ENCODE measurements around the gene DSCAML1. TPM values are rescaled to one million over a fixed set of nuclear protein-coding genes. Genes with fewer than 3 reads are reported as not detected.

DSCAML1 gene
- total RNA-seq, 2 donors from 2014 or later: 0.21 to 0.41 TPM

- TF ChIP-seq CTCF (IDR thresholded peaks at IDR 0.05): no peak
- ATAC-seq (ENCODE audit: insufficient number of reproducible peaks, low FRiP score, low read depth): no peak
- no peaks in the 10 kb centered on the region for H3K36me3 ChIP-seq
- no peak overlapping the region for H3K4me3 ChIP-seq
- no peaks in the 10 kb centered on the region for H3K9me3 ChIP-seq
- H3K4me1 ChIP-seq (ENCODE audit: control insufficient read depth in 1 of 2, low read depth in 2 of 2): no peaks in the 10 kb centered on the region
- DNase-seq (ENCODE audit: low spot score): no peak
- H3K27ac ChIP-seq: no peak overlapping the region
- no peaks in the 10 kb centered on the region for H3K27me3 ChIP-seq (replicated peaks; ENCODE audit: insufficient read depth)
Observed at GRCh38 chr11:117515892-117516787, 280.9 kb downstream of the DSCAML1 start.

GRCh38 chr11:117514256-117514655, 282.8 kb downstream of the DSCAML1 start:
- H3K9me3 ChIP-seq: no peaks in the 10 kb centered on the region
- no peak for TF ChIP-seq CTCF (IDR thresholded peaks at IDR 0.05)
- no peaks in the 10 kb centered on the region for H3K36me3 ChIP-seq
- ATAC-seq (ENCODE audit: insufficient number of reproducible peaks, low FRiP score, low read depth) (no peak), DNase-seq (ENCODE audit: low spot score) (no peak)
- no peaks in the 10 kb centered on the region for H3K4me1 ChIP-seq (ENCODE audit: control insufficient read depth in 1 of 2, low read depth in 2 of 2)
- H3K27ac ChIP-seq: no peak overlapping the region
- no peaks in the 10 kb centered on the region for H3K27me3 ChIP-seq (replicated peaks; ENCODE audit: insufficient read depth)
- H3K4me3 ChIP-seq: no peak overlapping the region

GRCh38 chr11:117513666-117514065, 283.4 kb downstream of the DSCAML1 start:
- ATAC-seq (ENCODE audit: insufficient number of reproducible peaks, low FRiP score, low read depth) (no peak), DNase-seq (ENCODE audit: low spot score) (no peak)
- H3K4me3 ChIP-seq: no peak overlapping the region
- no peak for TF ChIP-seq CTCF (IDR thresholded peaks at IDR 0.05)
- no peaks in the 10 kb centered on the region for H3K27me3 ChIP-seq (replicated peaks; ENCODE audit: insufficient read depth)
- no peaks in the 10 kb centered on the region for H3K4me1 ChIP-seq (ENCODE audit: control insufficient read depth in 1 of 2, low read depth in 2 of 2)
- no peaks in the 10 kb centered on the region for H3K36me3 ChIP-seq
- H3K27ac ChIP-seq: no peak overlapping the region
- no peaks in the 10 kb centered on the region for H3K9me3 ChIP-seq

GRCh38 chr11:117511931-117512539, 285.0 kb downstream of the DSCAML1 start:
- H3K36me3 ChIP-seq: no peaks in the 10 kb centered on the region
- TF ChIP-seq CTCF (IDR thresholded peaks at IDR 0.05): no peak

GRCh38 chr11:117511483-117511930, 285.5 kb downstream of the DSCAML1 start:
- Histone ChIP-seq H3K4me1 (ENCODE audit: control insufficient read depth in 1 of 2, low read depth in 2 of 2) (no peaks in the 10 kb centered on the region), H3K27ac (no peak overlapping the region), H3K27me3 (replicated peaks; ENCODE audit: insufficient read depth) (no peaks in the 10 kb centered on the region), H3K9me3 (no peaks in the 10 kb centered on the region), H3K4me3 (no peak overlapping the region), H3K36me3 (no peaks in the 10 kb centered on the region)
- ATAC-seq (ENCODE audit: insufficient number of reproducible peaks, low FRiP score, low read depth) (no peak), DNase-seq (ENCODE audit: low spot score) (no peak)
- TF ChIP-seq CTCF (IDR thresholded peaks at IDR 0.05): no peak

More at GRCh38 chr11:117511931-117512539, 285.0 kb downstream of the DSCAML1 start:
- no peaks in the 10 kb centered on the region for H3K4me1 ChIP-seq (ENCODE audit: control insufficient read depth in 1 of 2, low read depth in 2 of 2)
- no peak for DNase-seq (ENCODE audit: low spot score)
- no peaks in the 10 kb centered on the region for H3K27me3 ChIP-seq (replicated peaks; ENCODE audit: insufficient read depth)
- H3K4me3 ChIP-seq: no peak overlapping the region
- no peak for ATAC-seq (ENCODE audit: insufficient number of reproducible peaks, low FRiP score, low read depth)
- H3K27ac ChIP-seq: no peak overlapping the region
- H3K9me3 ChIP-seq: no peaks in the 10 kb centered on the region

Measured in thoracic aorta (tissue), 2 donors.